C4-2B (cell line): ENCODE data around the gene POLL.

Experiments
- H3K27ac ChIP-seq: fragments of 450-650 bp; 2 replicates; pipeline ENCODE4 v1.5.1; 2017
- ZFX ChIP-seq: fragments of 450-650 bp; IDR thresholded peaks from 2 replicates; pipeline ENCODE4 v1.6.1; 2017
- TF ChIP-seq, protein P1 (sequence below): fragments of 450-650 bp; conservative IDR thresholded peaks from 2 replicates; pipeline ENCODE4 v1.5.1; 2017; ENCODE audit warnings: mild to moderate bottlenecking

The POLL gene

DNA sequence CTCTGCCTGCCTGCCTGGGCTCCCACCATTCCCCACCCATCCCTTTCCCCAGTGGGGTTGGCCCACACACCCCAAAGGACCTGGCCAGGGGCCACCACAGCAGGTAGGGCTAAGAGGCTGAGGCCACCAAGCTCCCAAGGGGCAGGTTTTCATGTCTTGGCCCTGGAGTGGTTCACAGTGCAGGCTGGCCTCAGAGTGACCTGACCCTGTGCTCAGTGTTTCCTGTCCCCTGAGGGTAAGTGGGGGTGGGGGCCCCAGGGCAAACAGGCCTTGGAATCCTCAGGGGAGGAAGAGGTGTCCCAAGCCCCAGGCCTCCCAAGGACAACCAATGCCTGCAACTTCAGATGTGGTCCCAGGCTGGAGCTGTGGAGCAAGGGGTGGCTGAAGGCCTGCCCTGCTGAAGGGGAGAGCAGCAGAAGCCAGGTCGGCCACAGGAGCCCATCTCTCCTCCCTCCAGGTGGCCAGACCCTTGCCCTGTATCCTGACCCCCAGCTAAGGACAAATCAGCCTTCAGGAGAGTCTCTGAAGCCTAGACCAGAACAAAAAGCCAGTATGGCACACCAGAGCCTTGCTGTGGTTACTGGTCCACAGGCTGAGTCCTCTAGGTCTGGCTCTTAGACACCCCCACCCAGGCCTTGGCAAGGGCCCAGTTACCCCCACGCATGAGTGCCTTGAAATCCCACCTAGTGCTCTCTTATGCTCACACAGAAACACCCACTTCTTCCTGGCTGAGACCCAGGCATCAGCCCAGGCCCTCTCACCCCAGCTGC, 27.6 kb downstream of the POLL start:
- H3K27ac ChIP-seq = no peak overlapping the region
- TF ChIP-seq, protein P1, sequence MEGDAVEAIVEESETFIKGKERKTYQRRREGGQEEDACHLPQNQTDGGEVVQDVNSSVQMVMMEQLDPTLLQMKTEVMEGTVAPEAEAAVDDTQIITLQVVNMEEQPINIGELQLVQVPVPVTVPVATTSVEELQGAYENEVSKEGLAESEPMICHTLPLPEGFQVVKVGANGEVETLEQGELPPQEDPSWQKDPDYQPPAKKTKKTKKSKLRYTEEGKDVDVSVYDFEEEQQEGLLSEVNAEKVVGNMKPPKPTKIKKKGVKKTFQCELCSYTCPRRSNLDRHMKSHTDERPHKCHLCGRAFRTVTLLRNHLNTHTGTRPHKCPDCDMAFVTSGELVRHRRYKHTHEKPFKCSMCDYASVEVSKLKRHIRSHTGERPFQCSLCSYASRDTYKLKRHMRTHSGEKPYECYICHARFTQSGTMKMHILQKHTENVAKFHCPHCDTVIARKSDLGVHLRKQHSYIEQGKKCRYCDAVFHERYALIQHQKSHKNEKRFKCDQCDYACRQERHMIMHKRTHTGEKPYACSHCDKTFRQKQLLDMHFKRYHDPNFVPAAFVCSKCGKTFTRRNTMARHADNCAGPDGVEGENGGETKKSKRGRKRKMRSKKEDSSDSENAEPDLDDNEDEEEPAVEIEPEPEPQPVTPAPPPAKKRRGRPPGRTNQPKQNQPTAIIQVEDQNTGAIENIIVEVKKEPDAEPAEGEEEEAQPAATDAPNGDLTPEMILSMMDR = no peak
- TF ChIP-seq ZFX = no peak

- no peak overlapping the region for H3K27ac ChIP-seq
- TF ChIP-seq, protein P1 = no peak
- TF ChIP-seq ZFX = no peak
Observed at GRCh38 chr10:101559596-101560297, 28.3 kb downstream of the POLL start.

DNA sequence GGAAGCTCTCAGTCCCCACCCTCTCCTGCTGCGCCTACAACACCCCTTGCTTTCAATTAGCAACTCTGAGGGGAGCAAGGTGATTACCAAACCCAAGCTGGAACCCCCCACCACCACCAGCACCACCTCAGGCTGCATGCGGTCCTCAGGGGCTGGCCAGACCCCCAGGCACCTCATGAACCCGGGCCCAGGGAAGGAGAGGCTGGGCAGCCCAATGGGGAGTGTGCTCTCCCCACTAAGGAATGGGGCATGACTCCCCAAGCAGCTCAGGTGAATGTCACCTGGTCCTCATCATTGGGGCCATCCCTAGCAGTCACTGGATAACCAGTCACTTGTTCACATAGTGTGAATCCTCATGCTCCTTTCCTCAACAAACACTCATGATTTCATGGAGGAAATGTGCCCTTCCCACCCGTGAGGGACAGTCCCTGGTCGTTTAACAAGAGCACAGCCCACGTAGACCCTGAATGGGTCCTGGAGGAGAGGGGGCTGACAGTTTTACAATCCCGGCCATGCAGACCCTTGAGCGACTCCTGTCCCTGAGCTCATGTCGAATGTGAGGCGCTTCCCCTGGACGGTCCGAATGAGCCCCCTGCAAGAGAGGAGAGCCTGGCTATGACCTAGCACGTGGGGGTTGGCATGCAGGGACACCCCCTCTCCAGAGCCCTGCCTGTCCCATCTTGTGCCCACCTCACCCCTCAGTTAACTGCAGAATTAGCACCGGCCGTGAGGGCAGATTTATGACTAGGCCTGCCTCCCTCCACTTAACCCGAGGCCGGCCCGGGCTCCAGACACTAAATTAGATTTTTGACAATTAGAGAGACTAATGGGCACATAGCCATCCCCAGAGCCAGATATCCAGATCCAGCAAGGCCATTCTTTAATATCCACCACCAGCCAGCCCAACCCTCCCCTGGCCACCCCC, 29.1 kb downstream of the POLL start:
- no peak for TF ChIP-seq ZFX
- TF ChIP-seq, protein P1 = no peak
- no peak overlapping the region for H3K27ac ChIP-seq

- TF ChIP-seq ZFX = no peak
- TF ChIP-seq, protein P1 = no peak
Observed at GRCh38 chr10:101558204-101558603, 29.9 kb downstream of the POLL start.

DNA sequence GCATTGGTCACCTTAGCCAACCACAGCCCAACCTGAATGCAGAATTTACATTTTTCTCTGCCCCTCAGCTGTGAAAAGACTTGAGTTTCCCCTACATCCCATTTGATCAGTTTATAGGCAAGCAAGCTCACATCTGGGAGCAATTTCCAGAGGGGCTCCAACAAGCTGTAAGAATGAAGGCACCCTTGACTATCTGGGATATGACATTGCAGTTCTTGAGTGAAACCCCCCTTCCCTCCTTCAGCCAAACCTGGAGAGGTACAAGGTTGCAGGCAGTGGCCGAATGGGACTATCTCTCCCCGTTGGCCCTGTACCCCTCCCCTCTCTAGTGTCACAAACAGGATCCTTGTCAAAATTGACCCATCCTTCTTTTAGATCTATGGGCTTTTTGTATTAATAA, 30.5 kb downstream of the POLL start:
- TF ChIP-seq, protein P1 = no peak
- TF ChIP-seq ZFX = no peak
- H3K27ac ChIP-seq = no peak overlapping the region

More at GRCh38 chr10:101558204-101558603, 29.9 kb downstream of the POLL start:
- no peak overlapping the region for H3K27ac ChIP-seq

GRCh38 chr10:101552442-101552841, 35.6 kb downstream of the POLL start:
- no peak overlapping the region for H3K27ac ChIP-seq
- no peak for TF ChIP-seq ZFX
- TF ChIP-seq, protein P1 = no peak
